ENCODE data around the gene PCBP4.

- TF ChIP-seq POLR2A (IDR thresholded peaks at IDR 0.05), result no peak
- TF ChIP-seq CTCF (IDR thresholded peaks at IDR 0.05), result no peak
Observed at GRCh38 chr3:51966922-51967383, 301 bp downstream of the PCBP4 start.
